IMR-90 (cell line): Measurements from ENCODE around the gene GPR45. TPM values are rescaled to one million over a fixed set of nuclear protein-coding genes. Genes with fewer than 3 reads are reported as not detected.

ENCODE experiments used
- ATAC-seq: fragments of 200-7000 bp; cut with Tn5 transposase; 2 replicates; pipeline ENCODE4 v1.9.1; 2020; ENCODE audit warnings: low read depth, mild to moderate bottlenecking, moderate library complexity
- BruUV-seq: library from RNA; stranded (reverse); fragments of 400-500 nt; replicated peaks from 2 replicates; lab custom pipeline; 2021; lab: Mats Ljungman, UMichigan
- CTCF ChIA-PET: fragments of 300-600 bp; formaldehyde crosslinking; extraction: SDS; loops from one replicate; lab custom pipeline; 2021; ENCODE audit warnings: antibody characterized with exemption; lab: Yijun Ruan, JAX
- POLR2A ChIA-PET: fragments of 300-600 bp; sonication (Branson Sonifier 250); formaldehyde crosslinking; loops from one replicate; lab custom pipeline; 2022; ENCODE audit warnings: antibody characterized with exemption; ENCODE audit not compliant: unreplicated experiment; lab: Charles Lee
- DNase-seq: peaks from one replicate; pipeline ENCODE4 v3.0.0; 2013
- H2AFZ ChIP-seq: replicated peaks from 2 replicates; pipeline ENCODE3; 2013; ENCODE audit warnings: low read length, mild to moderate bottlenecking; ENCODE audit not compliant: poor library complexity
- H2AK5ac ChIP-seq: 2 replicates; pipeline ENCODE4 v1.6.1; 2013; ENCODE audit warnings: low read depth, low read length, inconsistent platforms
- H2AK9ac ChIP-seq: replicated peaks from 2 replicates; pipeline ENCODE3; 2013; ENCODE audit warnings: mild to moderate bottlenecking, low read depth, low read length, moderate library complexity; ENCODE audit not compliant: poor library complexity
- H2BK120ac ChIP-seq: 2 replicates; pipeline ENCODE4 v1.6.1; 2013; ENCODE audit warnings: low read depth, low read length, inconsistent platforms
- H2BK15ac ChIP-seq: 3 replicates; pipeline ENCODE4 v1.6.1; 2013; ENCODE audit warnings: low read depth, low read length, inconsistent platforms
- H2BK20ac ChIP-seq: 2 replicates; pipeline ENCODE4 v1.6.1; 2013; ENCODE audit warnings: low read depth, mild to moderate bottlenecking, inconsistent platforms, low read length, moderate library complexity
- H2BK5ac ChIP-seq: 2 replicates; pipeline ENCODE4 v1.6.1; 2013; ENCODE audit warnings: mild to moderate bottlenecking, low read depth, low read length, inconsistent platforms; ENCODE audit not compliant: poor library complexity, severe bottlenecking
- H3K14ac ChIP-seq: replicated peaks from 2 replicates; pipeline ENCODE4 v1.6.1; 2013; ENCODE audit warnings: low read depth, low read length, inconsistent platforms
- H3K18ac ChIP-seq: 2 replicates; pipeline ENCODE4 v1.6.1; 2013; ENCODE audit warnings: low read depth, low read length, control low read depth
- H3K23ac ChIP-seq: 2 replicates; pipeline ENCODE4 v1.6.1; 2013; ENCODE audit warnings: low read depth, low read length, inconsistent platforms
- H3K27ac ChIP-seq: 2 replicates; pipeline ENCODE4 v1.5.1; 2013; ENCODE audit warnings: mild to moderate bottlenecking, control low read depth, low read length; ENCODE audit not compliant: insufficient read depth
- H3K27me3 ChIP-seq: 2 replicates; pipeline ENCODE4 v1.6.1; 2013; ENCODE audit warnings: low read length; ENCODE audit not compliant: control insufficient read depth, insufficient read depth
- H3K36me3 ChIP-seq: 2 replicates; pipeline ENCODE4 v1.6.1; 2013; ENCODE audit warnings: low read length, mixed read lengths; ENCODE audit not compliant: control insufficient read depth, insufficient read depth
- H3K4ac ChIP-seq: 2 replicates; pipeline ENCODE4 v1.6.1; 2013; ENCODE audit warnings: low read depth, low read length, inconsistent platforms
- H3K4me1 ChIP-seq: 2 replicates; pipeline ENCODE4 v1.6.1; 2013; ENCODE audit warnings: low read length, mixed read lengths; ENCODE audit not compliant: control insufficient read depth, insufficient read depth
- H3K4me2 ChIP-seq: 2 replicates; pipeline ENCODE4 v1.6.1; 2013; ENCODE audit warnings: low read depth, mild to moderate bottlenecking, control low read depth, low read length, moderate library complexity
- H3K4me3 ChIP-seq: 2 replicates; pipeline ENCODE4 v1.5.1; 2013; ENCODE audit warnings: low read depth, mild to moderate bottlenecking, control low read depth, low read length, moderate library complexity; ENCODE audit not compliant: insufficient read depth
- H3K56ac ChIP-seq: 2 replicates; pipeline ENCODE4 v1.6.1; 2013; ENCODE audit warnings: low read length, inconsistent platforms; ENCODE audit not compliant: insufficient read depth; ENCODE audit errors: extremely low read depth
- H3K79me1 ChIP-seq, 2 experiments: 2 replicates each; pipeline ENCODE4 v1.6.1; 2013; ENCODE audit warnings: low read length in 2 of 2, inconsistent platforms in 1 of 2, low read depth in 1 of 2
- H3K9ac ChIP-seq: 2 replicates; pipeline ENCODE4 v1.6.1; 2013; ENCODE audit warnings: low read depth, low read length, control low read depth
- H3K9me1 ChIP-seq: 2 replicates; pipeline ENCODE4 v1.6.1; 2013; ENCODE audit warnings: low read length, inconsistent platforms; ENCODE audit not compliant: insufficient read depth
- H3K9me3 ChIP-seq: 2 replicates; pipeline ENCODE4 v1.6.1; 2013; ENCODE audit warnings: low read length; ENCODE audit not compliant: control insufficient read depth, insufficient read depth
- H4K20me1 ChIP-seq: 2 replicates; pipeline ENCODE4 v1.6.1; 2013; ENCODE audit warnings: low read length, inconsistent platforms; ENCODE audit not compliant: insufficient read depth
- H4K5ac ChIP-seq: 2 replicates; pipeline ENCODE4 v1.6.1; 2013; ENCODE audit warnings: mild to moderate bottlenecking, low read depth, low read length, control low read depth
- H4K8ac ChIP-seq, 2 experiments: 2 replicates each; pipeline ENCODE4 v1.6.1; 2013; ENCODE audit warnings: low read depth in 2 of 2, low read length in 2 of 2, control low read depth in 1 of 2, inconsistent platforms in 1 of 2
- H4K91ac ChIP-seq: 2 replicates; pipeline ENCODE4 v1.6.1; 2013; ENCODE audit warnings: low read depth, low read length, inconsistent platforms; ENCODE audit not compliant: insufficient read depth
- BHLHE40 ChIP-seq: fragments of 150-350 bp; IDR thresholded peaks from 2 replicates; pipeline ENCODE4 v1.6.1; 2016; ENCODE audit warnings: mild to moderate bottlenecking, low read depth, low read length
- CEBPB ChIP-seq: IDR thresholded peaks from 2 replicates; pipeline ENCODE4 v1.6.1; 2012; ENCODE audit warnings: low read depth, low read length, improper control_type of control experiment
- CHD1 ChIP-seq: IDR thresholded peaks from 2 replicates; pipeline ENCODE4 v1.6.1; 2012; ENCODE audit warnings: low read depth, low read length, improper control_type of control experiment
- CTCF ChIP-seq: conservative IDR thresholded peaks from 2 replicates; pipeline ENCODE4 v1.5.1; 2012; ENCODE audit warnings: mild to moderate bottlenecking, low read depth, low read length, improper control_type of control experiment
- ELK1 ChIP-seq: fragments of 150-350 bp; IDR thresholded peaks from 2 replicates; pipeline ENCODE4 v1.6.1; 2016; ENCODE audit warnings: low read depth, mild to moderate bottlenecking, low read length, moderate library complexity, borderline replicate concordance
- FOS ChIP-seq: fragments of 150-350 bp; IDR thresholded peaks from 2 replicates; pipeline ENCODE4 v1.6.1; 2016; ENCODE audit warnings: low read depth, low read length
- MAFK ChIP-seq: IDR thresholded peaks from 2 replicates; pipeline ENCODE4 v1.6.1; 2012; ENCODE audit warnings: low read depth, low read length, improper control_type of control experiment
- MAZ ChIP-seq: IDR thresholded peaks from 2 replicates; pipeline ENCODE4 v1.6.1; 2012; ENCODE audit warnings: low read depth, mild to moderate bottlenecking, low read length, improper control_type of control experiment, moderate library complexity, borderline replicate concordance
- MXI1 ChIP-seq: IDR thresholded peaks from 2 replicates; pipeline ENCODE4 v1.6.1; 2012; ENCODE audit warnings: low read depth, mild to moderate bottlenecking, low read length, moderate library complexity, borderline replicate concordance
- NFE2L2 ChIP-seq: fragments of 150-350 bp; IDR thresholded peaks from 2 replicates; pipeline ENCODE4 v1.6.1; 2016; ENCODE audit warnings: low read depth, mild to moderate bottlenecking, low read length
- POLR2A ChIP-seq: IDR thresholded peaks from 2 replicates; pipeline ENCODE4 v1.6.1; 2012; ENCODE audit warnings: mild to moderate bottlenecking, low read depth, low read length
- RAD21 ChIP-seq: IDR thresholded peaks from 2 replicates; pipeline ENCODE4 v1.6.1; 2012; ENCODE audit warnings: low read length, improper control_type of control experiment
- RCOR1 ChIP-seq: IDR thresholded peaks from 2 replicates; pipeline ENCODE4 v1.6.1; 2012; ENCODE audit warnings: mild to moderate bottlenecking, low read length, improper control_type of control experiment; ENCODE audit not compliant: insufficient replicate concordance
- RFX5 ChIP-seq: IDR thresholded peaks from 2 replicates; pipeline ENCODE4 v1.8.0; 2012; ENCODE audit warnings: low read depth, mild to moderate bottlenecking, low read length, moderate library complexity
- SMC3 ChIP-seq: fragments of 150-350 bp; IDR thresholded peaks from 2 replicates; pipeline ENCODE4 v1.6.1; 2016; ENCODE audit warnings: low read depth, mild to moderate bottlenecking, antibody characterized with exemption, low read length, moderate library complexity
- USF2 ChIP-seq: fragments of 150-350 bp; IDR thresholded peaks from 2 replicates; pipeline ENCODE4 v1.6.1; 2017; ENCODE audit warnings: mild to moderate bottlenecking, antibody characterized with exemption, low read length, low read depth
- WGBS, 2 experiments: methylation state at CpG; one replicate each; pipeline versions ENCODE4 v1.1.5 to v1.1.7; 2013; ENCODE audit warnings: missing lambda C conversion rate in 2 of 2; ENCODE audit not compliant: insufficient read length in 1 of 2; ENCODE audit errors: extremely low coverage in 2 of 2; 5-methylcytosine and 5-hydroxymethylcytosine counted together
- dilution Hi-C: fragments of 300-500 bp; cut with HindIII; formaldehyde crosslinking; loops from one replicate; pipeline ENCODE4 v1.14.3; 2018; ENCODE audit warnings: low sequenced_read_pairs; ENCODE audit not compliant: unreplicated experiment
- in situ Hi-C: fragments of 300-500 bp; cut with MboI; formaldehyde crosslinking; loops from 3 replicates; pipeline ENCODE4 v1.14.3; 2019; ENCODE audit warnings: low sequenced_read_pairs, inconsistent platforms, mixed read lengths
- intact Hi-C: fragments of 100-400 bp; cut with micrococcal nuclease; formaldehyde crosslinking; loops from 2 replicates; pipeline ENCODE4 v1.10.0; 2022
- polyA plus RNA-seq, 3 experiments: library from polyadenylated mRNA; depleted of rRNA; stranded (reverse); fragments of >200 nt; gene quantifications; 2 replicates each; pipeline ENCODE4 v1.2.3, GENCODE V29; 2012; ENCODE audit warnings: low replicate concordance in 1 of 3
- total RNA-seq: library from RNA; depleted of rRNA; stranded (reverse); fragments of >200 nt; gene quantifications from 2 replicates; pipeline ENCODE4 v1.2.3, GENCODE V29; 2012

Gene GPR45
- total and polyA plus RNA-seq, 2 of the 4 experiments (the other 2 are of a cell fraction): not detected

GRCh38 chr2:105288133-105288532 is 46.6 kb downstream of the GPR45 start:
- Histone ChIP-seq H4K91ac (no peak overlapping the region), H3K18ac (no peak overlapping the region), H4K8ac (no peak overlapping the region), H2BK15ac (no peak overlapping the region), H3K14ac (no peak overlapping the region), H2AFZ (no peak overlapping the region), H4K20me1 (no peaks in the 10 kb centered on the region), H2BK5ac (no peak overlapping the region), H3K27ac (no peak overlapping the region), H3K4me1 (0 out of 2 replicates have a peak, but pooled peaks cover 2% of the 10 kb centered on the region), H3K36me3 (peaks cover 14% of the 10 kb centered on the region), H2BK120ac (no peak overlapping the region), H3K4me2 (no peak overlapping the region), H3K4me3 (no peak overlapping the region), H2AK5ac (no peak overlapping the region), H3K79me1 (peaks cover 0 to 3% of the 10 kb centered on the region in 2 experiments; a peak in 2 of 4 replicates), H2BK20ac (no peak overlapping the region), H3K4ac (no peak overlapping the region), H3K9me1 (peaks cover 4% of the 10 kb centered on the region; the same call in 1 of the 2 replicates), H3K9ac (no peak overlapping the region), H3K56ac (no peak overlapping the region), H3K27me3 (no peaks in the 10 kb centered on the region), H3K9me3 (no peaks in the 10 kb centered on the region), H3K23ac (no peak overlapping the region), H2AK9ac (no peak overlapping the region), H4K5ac (no peak overlapping the region)
- no TSS peak for BruUV-seq
- POLR2A ChIA-PET: no interaction called here
- in situ Hi-C loops: no loop called here
- WGBS, 2 experiments: 100% methylated on average over 2 of the region's 7 CpGs; no CpG with 5 or more reads in 1 of the 2 experiments
- intact Hi-C loops: no loop called here
- TF ChIP-seq FOS (no peak), RFX5 (no peak), MAFK (no peak), RCOR1 (no peak), MAZ (no peak), CTCF (no peak), USF2 (no peak), POLR2A (no peak), NFE2L2 (no peak), RAD21 (no peak), CEBPB (no peak), MXI1 (no peak), CHD1 (no peak), BHLHE40 (no peak), SMC3 (no peak), ELK1 (no peak)
- ATAC-seq (no peak), DNase-seq (no peak)
- CTCF ChIA-PET: no interaction called here
- dilution Hi-C loops: no loop called here
